H1 (cell line): ENCODE results near the gene AP3M1. TPM values are rescaled to one million over a fixed set of nuclear protein-coding genes. Genes with fewer than 3 reads are reported as not detected.

Source experiments
- CTCF ChIA-PET: fragments of 300-600 bp; sonication (Branson Sonifier 250); formaldehyde crosslinking; loops from one replicate; lab custom pipeline; 2021; ENCODE audit not compliant: partially characterized antibody; lab: Charles Lee
- POLR2A ChIA-PET: fragments of 300-600 bp; sonication (Branson Sonifier 250); formaldehyde crosslinking; loops from one replicate; lab custom pipeline; 2021; ENCODE audit warnings: inconsistent platforms; ENCODE audit not compliant: partially characterized antibody; lab: Charles Lee
- DNase-seq, 2 experiments: peaks; one replicate each; pipeline versions ENCODE4 v3.0.0 to v3.0.0-alpha.2; 2010 to 2022; ENCODE audit warnings: low spot score in 2 of 2, low read depth in 1 of 2, mixed read lengths in 1 of 2
- FAIRE-seq: peaks from 2 replicates; lab custom pipeline; 2011; peaks lifted over from hg19 to GRCh38; lab: Jason Lieb, UNC
- H2AFZ ChIP-seq: 2 replicates; pipeline ENCODE4 v1.8.1; 2012; ENCODE audit warnings: low read length, inconsistent platforms
- H2AK5ac ChIP-seq: 2 replicates; pipeline ENCODE4 v1.6.1; 2013; ENCODE audit warnings: low read depth, low read length
- H2BK120ac ChIP-seq: replicated peaks from 2 replicates; pipeline ENCODE3; 2013; ENCODE audit warnings: low read depth, low read length, inconsistent platforms
- H2BK12ac ChIP-seq: 2 replicates; pipeline ENCODE4 v1.6.1; 2013; ENCODE audit warnings: low read depth, low read length
- H2BK15ac ChIP-seq: 2 replicates; pipeline ENCODE4 v1.6.1; 2013; ENCODE audit warnings: low read length
- H2BK20ac ChIP-seq: 2 replicates; pipeline ENCODE4 v1.6.1; 2013; ENCODE audit warnings: low read length
- H2BK5ac ChIP-seq: 2 replicates; pipeline ENCODE4 v1.6.1; 2013; ENCODE audit warnings: low read depth, low read length
- H3K14ac ChIP-seq: 2 replicates; pipeline ENCODE4 v1.6.1; 2013; ENCODE audit warnings: inconsistent platforms; ENCODE audit not compliant: insufficient read length
- H3K18ac ChIP-seq: 2 replicates; pipeline ENCODE4 v1.6.1; 2013; ENCODE audit warnings: low read length; ENCODE audit errors: extremely low read depth
- H3K23ac ChIP-seq: 2 replicates; pipeline ENCODE4 v1.6.1; 2013; ENCODE audit warnings: inconsistent platforms; ENCODE audit not compliant: insufficient read length
- H3K23me2 ChIP-seq: 2 replicates; pipeline ENCODE4 v1.6.1; 2013; ENCODE audit warnings: low read depth, low read length
- H3K27ac ChIP-seq: 2 replicates; pipeline ENCODE4 v1.6.1; 2011; ENCODE audit warnings: low read depth, low read length, inconsistent platforms
- H3K27me3 ChIP-seq, 4 experiments: replicated peaks in 1 of 4; 1 replicate in 1 of 4; 2 replicates in 3 of 4; pipeline versions ENCODE4 v1.6.1 to v1.8.1; 2011 to 2013; ENCODE audit warnings: low read length in 3 of 4, mild to moderate bottlenecking in 3 of 4, inconsistent platforms in 2 of 4, mixed read lengths in 2 of 4, moderate library complexity in 1 of 4; ENCODE audit not compliant: control insufficient read depth in 3 of 4, insufficient read depth in 3 of 4; ENCODE audit errors: extremely low read depth in 1 of 4
- H3K36me3 ChIP-seq, 4 experiments: 2 replicates each; pipeline versions ENCODE4 v1.6.1 to v1.8.1; 2011 to 2013; ENCODE audit warnings: mild to moderate bottlenecking in 4 of 4, low read length in 3 of 4, moderate library complexity in 2 of 4, control low read depth in 1 of 4, inconsistent platforms in 1 of 4; ENCODE audit not compliant: insufficient read depth in 4 of 4, control insufficient read depth in 2 of 4
- H3K4ac ChIP-seq: replicated peaks from 2 replicates; pipeline ENCODE3; 2013; ENCODE audit warnings: low read length, low read depth, mixed read lengths, inconsistent platforms; ENCODE audit not compliant: insufficient read length
- H3K4me1 ChIP-seq, 4 experiments: replicated peaks in 1 of 4; 1 replicate in 1 of 4; 2 replicates in 3 of 4; pipeline versions ENCODE4 v1.6.1 to v1.8.1; 2011 to 2013; ENCODE audit warnings: low read length in 3 of 4, inconsistent platforms in 2 of 4, mixed read lengths in 1 of 4; ENCODE audit not compliant: insufficient read depth in 4 of 4, control insufficient read depth in 3 of 4
- H3K4me2 ChIP-seq, 2 experiments: 2 replicates each; pipeline versions ENCODE4 v1.6.1 to v1.8.1; 2011 to 2013; ENCODE audit warnings: low read depth in 2 of 2, low read length in 2 of 2, control low read depth in 1 of 2, inconsistent platforms in 1 of 2, mild to moderate bottlenecking in 1 of 2; ENCODE audit not compliant: insufficient read depth in 1 of 2
- H3K4me3 ChIP-seq, 4 experiments: fragments of 200-600, 300-600 bp in 1 of 4; sonication (generic), shearing (Covaris generic), sonication (Bioruptor Twin) in 1 of 4; 2 replicates each; pipeline versions ENCODE4 v1.5.1 to v1.8.1; 2011 to 2016; ENCODE audit warnings: low read length in 4 of 4, low read depth in 3 of 4, control low read depth in 2 of 4, inconsistent platforms in 2 of 4, mild to moderate bottlenecking in 2 of 4, mixed read lengths in 1 of 4, moderate library complexity in 1 of 4; ENCODE audit not compliant: insufficient read depth in 2 of 4; ENCODE audit errors: extremely low read depth in 1 of 4
- H3K56ac ChIP-seq: replicated peaks from 2 replicates; pipeline ENCODE3; 2013; ENCODE audit warnings: low read depth, mild to moderate bottlenecking, mixed read lengths, low read length, inconsistent platforms; ENCODE audit not compliant: insufficient read length
- H3K79me1 ChIP-seq: 2 replicates; pipeline ENCODE4 v1.6.1; 2013; ENCODE audit warnings: low read depth, low read length, control low read depth
- H3K79me2 ChIP-seq, 2 experiments: 2 replicates each; pipeline versions ENCODE4 v1.6.1 to v1.8.1; 2012 to 2013; ENCODE audit warnings: low read length in 2 of 2, mild to moderate bottlenecking in 2 of 2, inconsistent platforms in 1 of 2; ENCODE audit not compliant: insufficient read depth in 2 of 2, control insufficient read depth in 1 of 2
- H3K9ac ChIP-seq, 4 experiments: replicated peaks in 1 of 4; 1 replicate in 1 of 4; 2 replicates in 3 of 4; pipeline versions ENCODE4 v1.6.1 to v1.8.1; 2011 to 2013; ENCODE audit warnings: low read depth in 3 of 4, low read length in 3 of 4, control low read depth in 2 of 4, mild to moderate bottlenecking in 2 of 4, moderate library complexity in 2 of 4, inconsistent platforms in 1 of 4; ENCODE audit errors: extremely low read depth in 1 of 4
- H3K9me3 ChIP-seq, 2 experiments: 2 replicates each; pipeline versions ENCODE4 v1.6.1 to v1.8.1; 2012 to 2013; ENCODE audit warnings: mild to moderate bottlenecking in 2 of 2, moderate library complexity in 2 of 2, control low read depth in 1 of 2, inconsistent platforms in 1 of 2, low read depth in 1 of 2, low read length in 1 of 2, mixed read lengths in 1 of 2; ENCODE audit not compliant: insufficient read depth in 2 of 2
- H4K20me1 ChIP-seq, 2 experiments: replicated peaks in 1 of 2; 2 replicates each; pipeline versions ENCODE3 to v1.8.1; 2011 to 2013; ENCODE audit warnings: inconsistent platforms in 2 of 2, low read length in 2 of 2, mild to moderate bottlenecking in 1 of 2; ENCODE audit not compliant: insufficient read depth in 2 of 2, control insufficient read depth in 1 of 2
- H4K5ac ChIP-seq: 2 replicates; pipeline ENCODE4 v1.6.1; 2013; ENCODE audit warnings: low read length, low read depth, mixed read lengths, inconsistent platforms; ENCODE audit not compliant: insufficient read length
- H4K8ac ChIP-seq: 2 replicates; pipeline ENCODE4 v1.8.0; 2013; ENCODE audit warnings: mild to moderate bottlenecking, moderate library complexity, low read length, inconsistent platforms; ENCODE audit not compliant: insufficient read depth; ENCODE audit errors: extremely low read depth
- H4K91ac ChIP-seq: replicated peaks from 2 replicates; pipeline ENCODE3; 2013; ENCODE audit warnings: low read length, mixed read lengths, inconsistent platforms; ENCODE audit not compliant: insufficient read length
- CEBPB ChIP-seq: IDR thresholded peaks from 2 replicates; pipeline ENCODE4 v1.6.1; 2012; ENCODE audit warnings: low read depth, low read length
- KDM5A ChIP-seq: fragments of 200-600 bp; IDR thresholded peaks from 2 replicates; pipeline ENCODE4 v1.7.1; 2012; ENCODE audit warnings: mild to moderate bottlenecking, low read length, inconsistent platforms, mixed read lengths
- POLR2A ChIP-seq, 2 experiments: IDR thresholded peaks; 1 replicate in 1 of 2; 2 replicates in 1 of 2; pipeline ENCODE4 v1.6.1; 2011; ENCODE audit warnings: low read depth in 2 of 2, low read length in 2 of 2, mild to moderate bottlenecking in 2 of 2; ENCODE audit errors: control extremely low read depth in 1 of 2
- SP4 ChIP-seq: IDR thresholded peaks from 2 replicates; pipeline ENCODE4 v1.6.1; 2012; ENCODE audit warnings: low read length, inconsistent platforms
- TCF12 ChIP-seq: IDR thresholded peaks from 2 replicates; pipeline ENCODE4 v1.6.1; 2011; ENCODE audit warnings: low read depth, mild to moderate bottlenecking, low read length
- WGBS, 2 experiments: shearing (Covaris generic) in 1 of 2; methylation state at CpG; one replicate each; pipeline versions ENCODE4 v1.1.6 to v1.1.7; 2013 to 2015; ENCODE audit warnings: low lambda C conversion rate in 2 of 2, mixed read lengths in 2 of 2, inconsistent platforms in 1 of 2, low coverage in 1 of 2, missing lambda C conversion rate in 1 of 2; ENCODE audit not compliant: insufficient replicate concordance in 2 of 2, insufficient coverage in 1 of 2, insufficient read length in 1 of 2; ENCODE audit errors: extremely low coverage in 1 of 2, missing lambda C conversion rate in 1 of 2; 5-methylcytosine and 5-hydroxymethylcytosine counted together
- polyA plus RNA-seq, 7 experiments: library from polyadenylated mRNA; depleted of rRNA in 3 of 7; stranded (reverse) in 5 of 7; unstranded in 2 of 7; fragments of >200 nt in 5 of 7; fragments of 200-250 nt in 2 of 7; gene quantifications; 1 replicate in 5 of 7; 2 replicates in 1 of 7; 4 replicates in 1 of 7; pipeline versions ENCODE4 v1.2.1 to v1.2.3, GENCODE V29; 2011 to 2013; ENCODE audit warnings: missing spikeins in 2 of 7, mixed read lengths in 2 of 7
- total RNA-seq: library from RNA; stranded (reverse); fragmentation: NEBNext Ultra II Directional; extraction: Animal tissue kit (Norgen Biotek cat#: 25700); gene quantifications from 2 replicates; pipeline ENCODE4 v1.2.1, GENCODE V29; 2021
- TF ChIP-seq, protein P1 (sequence below): IDR thresholded peaks from 2 replicates; pipeline ENCODE4 v1.6.1; 2011; ENCODE audit warnings: low read depth, mild to moderate bottlenecking, low read length; ENCODE audit not compliant: insufficient read depth

AP3M1 gene
- total and polyA plus RNA-seq, 2 of the 8 experiments (the other 6 are each of a cell fraction or from before 2014, with no cell fraction given), result 23.9 to 38.9 TPM

- WGBS, 2 experiments, result 95% methylated on average over 2 of the region's 2 CpGs; no CpG with 5 or more reads in 1 of the 2 experiments
- H3K56ac ChIP-seq, result no peak overlapping the region
- no peaks in the 10 kb centered on the region for H3K9me3 ChIP-seq
- H3K4me2 ChIP-seq, result no peak overlapping the region
- CTCF ChIA-PET, result interaction anchor here (0.7 to 2.2 kb wide), 14 partner anchors 9 to 228 kb away, joined by 3 to 10 read pairs (median 3); no protein-coding TSS in a partner anchor
- DNase-seq (no peak), FAIRE-seq (no peak)
- H3K36me3 ChIP-seq, result peaks cover 2 to 43% (median 16%) of the 10 kb centered on the region in 4 experiments; a peak in 7 of 8 replicates
- no peak overlapping the region for H4K5ac ChIP-seq
- H3K23ac ChIP-seq, result no peak overlapping the region
- no peak overlapping the region for H4K91ac ChIP-seq
- peaks cover 0 to 28% of the 10 kb centered on the region in 2 experiments; a peak in 2 of 4 replicates for H3K79me2 ChIP-seq
- no peak overlapping the region for H2BK20ac ChIP-seq
- H3K18ac ChIP-seq, result no peak overlapping the region
- no peak overlapping the region for H2BK12ac ChIP-seq
- H2BK5ac ChIP-seq, result no peak overlapping the region
- no peak overlapping the region for H4K8ac ChIP-seq
- no peak overlapping the region for H3K4ac ChIP-seq
- H2AK5ac ChIP-seq, result no peak overlapping the region
- no peak overlapping the region for H3K14ac ChIP-seq
- H2AFZ ChIP-seq, result no peak overlapping the region
- H3K23me2 ChIP-seq, result no peaks in the 10 kb centered on the region
- no peak overlapping the region for H3K4me3 ChIP-seq
- H3K4me1 ChIP-seq, result peaks cover 0 to 15% (median 2%) of the 10 kb centered on the region in 4 experiments; a peak in 3 of 7 replicates
- POLR2A ChIA-PET, result interaction anchor here (0.7 to 1.5 kb wide), 4 partner anchors 15 to 187 kb away, joined by 3 to 6 read pairs (median 3); no protein-coding TSS in a partner anchor
- H4K20me1 ChIP-seq, result no peaks in the 10 kb centered on the region
- no peaks in the 10 kb centered on the region; the same call in 1 of the 2 replicates for H3K79me1 ChIP-seq
- H3K9ac ChIP-seq, result no peak overlapping the region
- H3K27ac ChIP-seq, result no peak overlapping the region
- no peak overlapping the region for H2BK15ac ChIP-seq
- H3K27me3 ChIP-seq, result no peaks in the 10 kb centered on the region
- H2BK120ac ChIP-seq, result no peak overlapping the region
- TF ChIP-seq, protein P1, sequence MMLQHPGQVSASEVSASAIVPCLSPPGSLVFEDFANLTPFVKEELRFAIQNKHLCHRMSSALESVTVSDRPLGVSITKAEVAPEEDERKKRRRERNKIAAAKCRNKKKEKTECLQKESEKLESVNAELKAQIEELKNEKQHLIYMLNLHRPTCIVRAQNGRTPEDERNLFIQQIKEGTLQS, result no peak
- TF ChIP-seq POLR2A (IDR thresholded peaks at IDR 0.05; ENCODE audit: control extremely low read depth in 1 of 2, low read depth in 2 of 2, low read length in 2 of 2) (no peak), TCF12 (no peak), SP4 (no peak), KDM5A (no peak), CEBPB (no peak)
Measured at GRCh38 chr10:74076961-74077360, 73.7 kb downstream of the AP3M1 start.
